ACHN (cell line): ENCODE data around the gene COPA.

Experiments
- DNase-seq: peaks from one replicate; pipeline ENCODE4 v3.0.0-alpha.2; 2015
- in situ Hi-C: cut with HindIII; loops from 2 replicates; pipeline ENCODE4 v1.10.0; 2017; ENCODE audit warnings: low sequenced_read_pairs, low pct_ligation_motif_present, low pct_unique_long_range_greater_than_20kb

The COPA gene

DNA sequence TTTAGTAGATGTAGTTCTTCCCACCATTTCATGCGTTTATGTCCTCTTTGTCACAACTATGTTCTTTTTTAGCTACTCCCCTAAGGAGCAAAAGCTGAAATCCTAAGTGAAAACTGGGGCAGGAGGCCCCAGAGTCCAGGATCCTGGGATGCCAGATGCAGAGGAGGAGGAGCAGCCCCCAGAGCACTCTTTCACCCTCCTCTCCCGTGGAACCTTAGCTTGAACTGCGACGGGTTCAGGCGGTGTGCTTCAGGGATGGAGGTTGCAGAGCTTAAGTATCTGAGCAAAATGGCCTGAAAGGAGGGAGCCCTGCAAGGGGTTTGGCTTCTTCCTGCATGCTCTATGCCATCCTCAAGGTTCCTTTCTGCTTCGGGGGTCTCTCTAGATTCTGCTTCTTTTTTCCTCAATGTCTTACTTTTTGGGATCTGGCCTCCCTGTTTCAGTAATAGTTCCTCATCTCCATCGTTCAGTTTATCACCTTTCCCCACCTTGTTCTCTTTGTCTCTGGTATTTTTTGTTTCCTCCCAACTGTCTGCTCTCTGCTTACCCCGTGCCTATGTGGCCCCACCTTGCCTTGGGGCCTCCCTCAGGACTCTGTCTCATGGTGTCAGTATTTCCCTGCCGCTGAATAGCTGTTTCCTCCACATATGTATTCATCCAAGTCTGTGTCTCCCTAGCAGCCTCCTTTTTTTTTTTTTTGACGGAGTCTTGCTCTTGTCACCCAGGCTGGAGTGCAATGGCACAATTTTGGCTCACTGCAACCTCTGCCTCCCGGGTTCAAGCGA, 21.1 kb upstream of the COPA start:
- in situ Hi-C loops, result no loop called here
- DNase-seq, result no peak

DNA sequence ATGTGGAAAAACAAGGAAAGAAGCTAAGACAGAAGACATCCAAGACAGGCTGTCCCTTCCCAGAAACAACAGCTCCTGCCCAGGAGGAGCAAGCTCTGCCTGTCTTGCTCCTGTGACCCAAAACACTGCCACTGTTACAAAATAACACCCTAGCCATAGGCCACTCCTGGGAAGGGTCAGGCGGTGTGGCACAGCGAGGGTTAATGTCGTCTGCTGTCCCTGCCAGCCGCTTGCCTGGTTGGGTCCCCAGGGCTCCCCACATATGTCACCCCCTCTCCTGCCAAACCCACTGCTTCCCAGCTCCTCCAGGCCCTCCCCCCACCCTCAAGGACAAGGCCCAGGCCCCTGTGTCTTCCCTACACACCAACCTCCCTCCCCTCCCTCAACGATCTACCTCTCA, 20.0 kb upstream of the COPA start:
- in situ Hi-C loops, result no loop called here
- DNase-seq, result no peak

DNA sequence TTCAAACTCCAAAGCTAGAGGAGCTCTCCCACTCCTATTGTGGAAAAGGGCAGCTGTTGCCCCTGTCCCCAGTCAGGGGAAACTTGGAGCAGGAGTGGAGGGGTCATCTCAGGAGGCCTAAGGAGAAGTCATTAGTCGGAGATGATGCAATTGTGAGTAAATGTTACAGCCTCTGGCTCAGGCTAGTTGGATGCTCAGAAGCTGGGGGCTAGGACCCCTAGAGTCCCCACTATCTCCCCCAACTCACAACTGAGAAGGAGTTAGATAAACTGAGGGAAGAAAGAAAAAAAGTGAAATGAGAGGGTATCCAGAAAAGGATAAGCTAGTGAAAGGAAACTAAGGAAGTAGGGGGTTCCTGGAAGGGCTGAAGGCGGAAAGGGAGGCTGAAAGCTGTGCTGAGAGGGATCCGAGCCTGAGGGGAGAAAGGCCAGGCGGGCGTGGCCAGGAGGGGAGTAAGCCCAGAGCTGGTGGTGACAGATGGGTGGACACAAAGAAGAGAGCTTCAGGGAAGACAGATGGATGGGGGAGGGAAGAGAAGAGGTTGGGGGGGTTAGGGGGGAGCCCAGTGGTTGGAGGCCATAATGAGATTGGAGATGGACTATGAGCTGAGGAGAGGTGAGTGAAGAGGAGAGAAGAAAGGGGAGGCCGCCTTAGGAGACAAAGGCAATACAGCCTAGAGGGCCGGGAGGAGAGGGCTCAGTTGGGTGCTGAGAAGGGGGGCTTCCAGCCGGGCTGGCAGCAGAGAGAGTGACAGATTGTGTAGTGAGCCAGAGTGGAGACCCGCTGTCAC, 19.3 kb upstream of the COPA start:
- no peak for DNase-seq
- in situ Hi-C loops, result no loop called here

DNA sequence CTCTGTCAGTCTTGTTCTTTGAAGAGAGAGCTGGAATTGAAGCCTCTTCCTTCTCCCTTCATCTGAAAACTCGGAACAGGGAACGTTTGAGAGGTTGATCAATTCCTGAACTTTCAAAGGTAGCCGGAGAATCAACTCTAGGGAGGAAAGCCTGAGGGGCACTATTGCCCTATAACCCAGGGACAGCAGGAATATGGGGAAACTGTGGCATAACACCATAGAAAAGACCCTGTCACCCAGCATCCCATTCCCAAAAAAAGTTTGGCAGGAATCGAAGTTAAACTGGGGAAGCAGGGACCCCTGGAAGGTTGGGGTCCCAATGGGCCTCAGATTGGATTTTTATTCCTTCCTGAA, 18.7 kb upstream of the COPA start:
- DNase-seq, result no peak
- in situ Hi-C loops, result no loop called here

DNA sequence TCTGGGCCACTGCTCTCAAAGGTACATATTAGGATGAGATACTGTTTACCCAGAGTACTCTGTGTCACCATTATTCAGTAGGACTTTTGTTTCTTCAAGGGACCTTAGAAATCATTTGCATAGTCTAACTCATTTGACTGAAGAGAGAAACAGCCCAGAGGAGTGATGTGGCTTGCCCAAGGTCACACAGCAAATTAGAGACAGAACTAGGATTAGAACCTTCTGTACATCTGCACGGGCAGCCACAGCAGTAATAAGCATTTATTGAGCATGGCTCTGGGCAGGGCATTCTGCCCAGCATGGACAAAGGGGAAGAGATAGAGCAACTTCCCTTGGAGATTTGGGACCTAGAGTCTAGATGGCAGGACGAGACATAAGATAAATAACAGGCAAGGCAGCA, 18.1 kb upstream of the COPA start:
- DNase-seq, result no peak
- in situ Hi-C loops, result no loop called here

DNA sequence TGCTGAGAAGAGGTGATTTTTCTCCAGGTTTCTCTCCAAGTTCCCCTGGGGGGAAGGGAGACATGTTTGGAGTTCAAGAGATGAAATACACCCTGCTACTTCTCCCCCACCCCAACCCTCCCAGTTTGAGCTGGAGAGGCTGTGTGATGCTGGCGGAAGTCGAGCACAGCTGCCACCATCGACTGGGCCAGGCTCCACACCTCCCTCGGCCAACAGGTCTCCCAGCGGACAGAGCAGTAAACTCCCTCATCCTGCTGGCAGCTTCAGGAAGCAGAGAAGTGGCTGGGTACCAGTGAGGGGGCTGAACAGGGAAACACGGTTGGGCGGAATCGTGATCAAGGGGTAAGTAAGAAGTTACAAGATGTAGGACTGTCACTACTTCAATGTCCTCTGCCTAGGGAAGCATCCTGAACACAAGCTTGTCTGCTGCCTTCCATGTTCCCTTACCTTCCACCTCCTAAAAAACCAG, 17.2 kb upstream of the COPA start:
- in situ Hi-C loops, result no loop called here
- no peak for DNase-seq

DNA sequence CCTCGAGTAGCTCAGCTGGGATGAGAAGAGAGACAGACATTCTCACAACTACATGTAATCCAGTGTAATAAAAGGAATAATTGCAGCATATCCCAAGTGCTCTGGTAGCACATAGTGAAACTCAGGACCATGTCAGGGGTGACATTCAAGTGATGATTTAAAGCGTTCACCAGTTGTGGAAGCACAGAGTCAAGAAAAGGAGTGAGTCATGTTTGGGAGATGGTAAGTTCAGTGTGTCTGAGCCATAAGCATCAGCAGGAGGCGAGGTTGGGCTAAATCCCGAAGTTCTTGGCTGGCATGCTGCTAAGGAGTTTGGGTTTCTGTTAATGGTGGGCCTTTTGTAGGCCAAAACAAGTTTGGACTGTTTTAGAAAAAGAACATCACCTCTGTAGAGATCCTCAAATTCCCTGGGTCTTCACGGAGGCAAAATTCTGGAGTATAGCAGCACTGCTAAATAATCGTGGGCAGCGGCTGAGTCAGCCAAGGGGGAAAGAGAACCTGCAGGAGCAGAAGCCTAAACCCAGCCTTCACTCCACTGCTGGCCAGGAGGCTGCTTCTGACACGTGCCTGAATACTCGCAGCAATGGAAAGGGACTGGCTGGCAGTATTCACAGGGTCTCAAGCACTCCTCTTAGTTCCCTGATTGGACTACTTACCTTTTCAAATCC, 16.6 kb upstream of the COPA start:
- in situ Hi-C loops, result no loop called here

DNA sequence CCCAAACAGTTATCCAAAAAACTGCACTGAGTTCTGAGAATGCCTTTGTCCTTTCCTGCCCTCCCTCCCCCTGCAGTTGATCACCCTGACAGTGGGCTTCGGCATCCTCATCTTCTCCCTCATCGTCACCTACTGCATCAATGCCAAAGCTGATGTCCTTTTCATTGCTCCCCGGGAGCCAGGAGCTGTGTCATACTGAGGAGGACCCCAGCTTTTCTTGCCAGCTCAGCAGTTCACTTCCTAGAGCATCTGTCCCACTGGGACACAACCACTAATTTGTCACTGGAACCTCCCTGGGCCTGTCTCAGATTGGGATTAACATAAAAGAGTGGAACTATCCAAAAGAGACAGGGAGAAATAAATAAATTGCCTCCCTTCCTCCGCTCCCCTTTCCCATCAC, 15.0 kb upstream of the COPA start:
- in situ Hi-C loops, result no loop called here
- DNase-seq, result no peak

More for the DNA sequence above, 16.6 kb upstream of the COPA start:
- no peak for DNase-seq

DNA sequence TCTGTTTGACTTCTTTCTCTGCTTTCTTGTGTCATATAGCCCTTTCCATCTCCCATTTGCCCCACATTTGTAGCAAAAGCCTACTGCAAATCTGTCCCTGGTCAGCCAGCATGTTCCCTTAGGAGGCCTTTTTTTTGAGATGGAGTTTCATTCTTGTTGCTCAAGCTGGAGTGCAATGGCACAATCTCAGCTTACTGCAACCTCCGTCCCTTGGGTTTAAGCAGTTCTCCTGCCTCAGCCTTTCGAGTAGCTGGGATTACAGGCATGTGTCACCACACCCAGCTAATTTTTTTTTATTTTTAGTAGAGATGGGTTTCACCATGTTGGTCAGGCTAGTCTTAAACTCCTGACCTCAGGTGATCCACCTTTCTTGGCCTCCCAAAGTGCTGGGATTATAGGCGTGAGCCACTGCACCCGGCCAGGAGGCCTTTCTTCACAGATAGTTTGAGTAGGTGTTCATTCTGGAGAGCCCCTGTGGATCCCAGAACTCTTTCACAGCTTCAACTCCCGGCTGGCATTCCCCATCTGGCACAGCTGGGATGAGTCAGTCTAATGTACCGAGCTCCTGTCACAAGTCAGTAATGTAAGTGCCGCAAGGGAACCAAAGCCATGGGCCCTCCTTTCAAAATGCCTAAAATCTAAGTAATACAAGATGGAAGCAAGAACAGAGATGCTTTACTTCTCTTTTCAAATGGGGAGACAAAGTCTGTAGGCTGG, 14.4 kb upstream of the COPA start:
- in situ Hi-C loops, result no loop called here
- no peak for DNase-seq

DNA sequence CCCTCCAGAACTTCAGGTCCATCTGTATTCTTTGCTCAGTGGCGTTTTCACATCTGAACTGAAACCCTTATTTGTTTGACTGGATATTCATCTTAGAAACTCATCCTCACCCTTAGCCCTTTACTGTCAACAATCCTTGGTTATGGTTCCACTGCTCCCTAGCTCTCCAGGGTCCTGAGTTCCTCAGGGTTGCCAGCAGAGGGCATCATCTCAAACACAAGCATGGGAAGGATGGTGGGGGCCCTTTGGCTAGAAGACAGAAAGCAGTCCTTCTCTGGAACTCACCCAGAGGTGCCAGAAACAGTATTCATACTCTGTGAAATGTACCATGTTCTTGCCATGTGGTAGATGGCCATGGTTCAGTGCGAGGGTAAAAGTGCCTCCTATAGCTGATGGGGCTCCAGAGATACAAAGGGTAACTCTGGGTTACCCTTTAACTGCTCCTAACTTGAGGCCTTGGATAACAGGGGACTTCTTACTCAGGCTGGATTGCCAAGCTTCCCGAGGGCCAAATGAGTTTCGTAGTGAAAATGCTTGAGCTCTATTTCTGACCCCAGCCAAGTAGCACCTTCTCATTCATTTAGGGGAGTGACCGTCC, 11.4 kb upstream of the COPA start:
- in situ Hi-C loops, result no loop called here
- peak; percentile 42 for DNase-seq

DNA sequence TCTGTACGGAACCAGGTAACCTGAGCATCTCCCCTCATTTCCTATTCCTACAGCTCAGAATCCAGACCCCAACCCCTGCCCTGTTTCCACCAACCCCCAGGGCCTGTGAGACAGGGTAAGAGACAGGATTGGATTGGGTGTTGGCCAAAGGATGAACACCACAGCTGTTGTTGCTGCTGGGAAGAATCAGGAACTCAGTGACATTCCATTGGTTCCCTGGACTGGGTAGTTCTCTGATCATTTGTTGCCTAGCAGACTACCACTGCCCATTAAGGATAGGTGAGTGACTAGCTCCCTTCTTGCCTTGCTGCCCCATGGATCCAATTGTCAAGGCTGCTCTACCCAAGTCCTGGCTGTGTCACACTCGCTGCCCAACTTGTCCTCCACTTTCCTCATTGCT, 10.2 kb upstream of the COPA start:
- no peak for DNase-seq
- in situ Hi-C loops, result no loop called here

DNA sequence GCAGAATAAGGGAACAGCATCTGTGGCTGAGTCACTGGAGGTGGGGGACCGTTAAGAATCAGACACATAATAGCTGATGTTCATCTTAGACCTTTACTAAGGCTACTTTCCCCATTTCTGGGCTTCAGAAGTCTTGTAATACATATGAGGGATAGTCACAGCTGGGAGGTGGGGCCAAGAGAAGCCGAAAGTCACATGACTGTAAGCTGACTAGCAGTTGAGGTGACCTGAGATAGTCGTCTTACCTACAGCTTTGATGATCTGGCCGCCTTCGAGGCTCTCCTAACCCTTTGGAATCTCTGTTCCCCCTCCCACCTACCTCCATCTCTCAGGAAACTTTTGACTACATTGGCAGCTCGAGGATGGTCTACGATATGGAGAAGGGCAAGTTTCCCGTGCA, 9.5 kb upstream of the COPA start:
- in situ Hi-C loops, result no loop called here
- no peak for DNase-seq

DNA sequence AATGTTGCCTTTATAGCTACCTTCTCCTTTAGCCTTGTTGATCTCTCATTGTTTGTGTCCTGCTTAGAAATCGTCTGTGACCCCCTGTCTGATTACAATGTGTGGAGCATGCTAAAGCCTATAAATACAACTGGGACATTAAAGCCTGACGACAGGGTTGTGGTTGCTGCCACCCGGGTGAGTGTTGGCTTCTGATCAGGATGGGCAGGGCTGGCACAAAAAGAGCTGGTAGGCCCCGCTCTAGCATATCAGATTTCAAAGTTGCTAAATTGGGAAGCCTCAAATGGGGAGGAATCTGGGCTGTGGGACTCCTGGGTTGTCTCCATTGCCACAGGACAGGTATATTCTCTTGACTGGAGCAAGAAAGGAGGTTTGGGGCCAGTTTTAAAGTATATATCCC, 8.6 kb upstream of the COPA start:
- in situ Hi-C loops, result no loop called here
- no peak for DNase-seq

DNA sequence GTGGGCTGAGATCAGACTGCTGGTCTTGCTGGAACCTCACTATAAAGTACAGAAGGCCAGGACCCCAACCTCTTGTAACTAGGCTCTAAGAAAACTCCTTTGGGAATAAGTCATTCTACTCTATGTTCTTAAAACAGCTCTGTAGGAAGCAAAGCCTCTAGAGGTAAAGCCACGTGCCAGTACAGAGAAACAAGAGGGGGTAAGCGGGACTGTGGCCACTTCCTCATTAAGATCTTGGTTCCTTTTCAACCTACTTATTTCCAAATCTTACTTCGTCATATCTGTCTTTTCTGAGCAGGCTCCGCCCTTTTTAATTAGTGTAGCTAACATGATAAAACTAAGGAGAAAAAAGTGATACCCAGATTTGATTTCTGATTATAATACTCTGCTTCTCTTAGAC, 3.9 kb upstream of the COPA start:
- in situ Hi-C loops, result no loop called here
- no peak for DNase-seq

DNA sequence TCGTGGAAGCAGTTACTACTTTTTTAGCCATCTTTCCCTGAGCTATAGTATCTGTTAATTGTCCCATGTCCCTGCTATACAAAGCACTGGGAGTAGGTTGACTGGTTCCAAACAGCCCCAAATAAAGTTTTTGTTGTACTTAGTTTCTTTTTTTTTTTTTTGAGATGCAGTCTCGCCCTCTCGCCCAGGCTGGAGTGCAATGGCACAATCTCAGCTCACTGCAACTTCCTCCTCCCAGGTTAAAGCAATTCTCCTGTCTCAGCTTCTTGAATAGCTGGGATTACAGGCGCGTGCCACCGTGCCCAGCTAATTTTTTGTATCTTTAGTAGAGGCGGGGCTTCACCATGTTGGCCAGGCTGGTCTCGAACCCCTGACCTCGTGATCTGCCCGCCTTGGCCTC, 3.4 kb upstream of the COPA start:
- in situ Hi-C loops, result no loop called here
- DNase-seq, result no peak

DNA sequence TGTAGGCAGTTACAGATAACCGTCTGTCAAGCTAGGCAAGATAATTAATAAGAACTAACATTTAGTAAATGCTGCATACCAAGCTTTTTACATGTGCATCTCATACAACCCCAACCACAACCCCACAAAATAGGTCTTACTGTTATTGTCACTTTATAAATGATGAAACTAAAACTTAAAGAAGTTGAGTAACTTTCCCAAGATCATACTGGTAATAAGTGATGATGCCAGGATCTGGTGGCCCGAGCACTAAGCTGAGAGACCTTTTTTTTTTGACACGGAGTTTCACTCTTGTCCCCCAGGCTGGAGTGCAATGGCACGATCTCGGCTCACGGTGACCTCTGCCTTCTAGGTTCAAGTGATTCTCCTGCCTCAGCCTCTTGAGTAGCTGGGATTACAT, 1.9 kb upstream of the COPA start:
- DNase-seq, result no peak
- in situ Hi-C loops, result no loop called here

DNA sequence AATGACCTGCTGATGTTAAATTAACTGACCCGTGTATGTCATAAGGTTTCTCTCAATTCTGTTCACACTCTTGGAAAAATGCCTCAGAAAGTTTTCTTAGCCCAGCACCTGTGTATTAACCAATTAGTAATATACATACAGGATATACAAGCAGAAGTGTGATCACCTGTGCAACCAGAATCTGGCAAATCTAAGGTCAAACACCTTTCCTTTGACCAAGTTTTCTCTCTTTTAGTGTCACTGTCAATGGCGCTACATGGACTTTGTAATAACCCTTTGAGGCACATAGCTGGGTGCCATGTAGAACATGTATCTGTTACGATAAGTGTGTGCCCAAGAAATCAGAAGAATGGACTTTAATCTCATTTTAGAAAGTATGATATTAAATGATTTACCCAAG, 1.2 kb upstream of the COPA start:
- in situ Hi-C loops, result no loop called here
- no peak for DNase-seq

DNA sequence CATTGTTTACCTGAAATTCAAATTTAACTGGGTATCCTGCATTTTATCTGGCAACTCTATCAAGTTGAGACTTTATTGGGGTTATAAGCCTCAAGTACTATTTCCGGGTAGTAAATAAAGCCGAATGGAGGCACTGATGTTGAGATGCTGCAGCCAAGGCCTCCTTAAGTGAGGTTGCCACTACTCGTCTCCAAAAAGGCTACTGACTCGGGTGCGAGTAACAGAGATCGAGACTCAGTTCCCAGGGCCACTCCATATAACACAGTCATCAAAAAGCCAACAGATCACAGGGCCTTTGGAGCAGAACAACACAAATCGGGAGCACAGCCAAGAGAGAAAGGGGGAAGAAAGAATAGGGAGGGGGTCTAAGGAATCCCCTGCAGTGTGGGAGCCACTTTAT, 524 bp downstream of the COPA start:
- in situ Hi-C loops, result no loop called here
- peak; percentile 26 for DNase-seq

DNA sequence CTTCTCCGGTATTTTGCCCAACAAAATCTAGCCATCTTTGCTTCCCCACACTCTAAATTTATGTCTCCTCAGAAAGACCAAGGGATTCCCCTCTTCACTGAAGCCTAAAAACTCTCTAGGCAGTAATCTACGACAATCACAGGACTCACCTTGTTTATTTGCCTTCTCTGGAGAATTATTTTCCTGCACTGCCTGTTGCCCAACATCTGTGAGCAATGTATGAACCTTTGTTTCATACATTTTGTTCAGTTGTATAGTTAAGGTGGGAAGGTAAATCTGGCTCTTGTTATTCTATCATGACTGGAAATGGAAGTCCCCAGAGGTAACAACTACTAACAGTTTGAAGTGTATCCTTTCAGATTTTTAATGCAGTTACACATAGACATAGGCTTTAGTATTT, 2.2 kb downstream of the COPA start:
- in situ Hi-C loops, result no loop called here
- DNase-seq, result no peak
